ENCODE results near the gene CHRNA1. TPM values are rescaled to one million over a fixed set of nuclear protein-coding genes. Genes with fewer than 3 reads are reported as not detected.

The CHRNA1 gene
- not detected for polyA plus RNA-seq (2013, experiment 1 of 2)
- polyA plus RNA-seq (2013, experiment 2 of 2) = 0.19 TPM

- 90% methylated on average over 13 of the region's 13 CpGs for WGBS
- Histone ChIP-seq H3K27ac (ENCODE audit: low read depth, low read length) (no peak within 1 kb of the TSS), H3K9ac (ENCODE audit: low read depth, low read length) (no peak within 1 kb of the TSS), H3K9me3 (ENCODE audit: insufficient read depth, low read depth, low read length) (no peaks in the 10 kb centered on the region), H3K4me3 (ENCODE audit: low read length) (no peak within 1 kb of the TSS), H3K27me3 (ENCODE audit: insufficient read depth, low read length) (no peaks in the 10 kb centered on the region), H3K4me1 (ENCODE audit: insufficient read depth, low read length) (peaks cover 19% of the 10 kb centered on the region), H3K36me3 (ENCODE audit: insufficient read depth, low read length) (no peaks in the 10 kb centered on the region)
Measured at GRCh38 chr2:174764280-174765255, at the start of gene CHRNA1. Gene CHRNA1, minus strand, starts transcription at chr2:174764472. Its CDS starts 78 bp downstream, at chr2:174764394.

- no peak overlapping the region for H3K9ac ChIP-seq (ENCODE audit: low read depth, low read length)
- H3K27ac ChIP-seq (ENCODE audit: low read depth, low read length) = no peak overlapping the region
- peaks cover 44% of the 10 kb centered on the region for H3K36me3 ChIP-seq (ENCODE audit: insufficient read depth, low read length)
- H3K4me1 ChIP-seq (ENCODE audit: insufficient read depth, low read length) = 0 out of 2 replicates have a peak, but pooled peaks cover 3% of the 10 kb centered on the region
- no peaks in the 10 kb centered on the region for H3K27me3 ChIP-seq (ENCODE audit: insufficient read depth, low read length)
- H3K9me3 ChIP-seq (ENCODE audit: insufficient read depth, low read depth, low read length) = no peaks in the 10 kb centered on the region
- no peak overlapping the region for H3K4me3 ChIP-seq (ENCODE audit: low read length)
- WGBS = 95% methylated on average over 7 of the region's 7 CpGs
Measured at GRCh38 chr2:174812037-174812436, 47.8 kb upstream of the CHRNA1 start.

- Histone ChIP-seq H3K4me1 (ENCODE audit: insufficient read depth, low read length) (no peaks in the 10 kb centered on the region), H3K4me3 (ENCODE audit: low read length) (no peak overlapping the region), H3K36me3 (ENCODE audit: insufficient read depth, low read length) (peaks cover 74% of the 10 kb centered on the region), H3K27me3 (ENCODE audit: insufficient read depth, low read length) (no peaks in the 10 kb centered on the region), H3K9ac (ENCODE audit: low read depth, low read length) (no peak overlapping the region), H3K9me3 (ENCODE audit: insufficient read depth, low read depth, low read length) (no peaks in the 10 kb centered on the region), H3K27ac (ENCODE audit: low read depth, low read length) (no peak overlapping the region)
- WGBS = 92% methylated on average over 1 of the region's 1 CpG
Measured at GRCh38 chr2:174807931-174808330, 43.7 kb upstream of the CHRNA1 start.

- H3K36me3 ChIP-seq (ENCODE audit: insufficient read depth, low read length) = peaks cover 70% of the 10 kb centered on the region
- H3K4me3 ChIP-seq (ENCODE audit: low read length) = no peak overlapping the region
- no peaks in the 10 kb centered on the region; the same call in 1 of the 2 replicates for H3K4me1 ChIP-seq (ENCODE audit: insufficient read depth, low read length)
- 93% methylated on average over 1 of the region's 1 CpG for WGBS
- no peak overlapping the region for H3K27ac ChIP-seq (ENCODE audit: low read depth, low read length)
- no peaks in the 10 kb centered on the region for H3K9me3 ChIP-seq (ENCODE audit: insufficient read depth, low read depth, low read length)
- no peak overlapping the region for H3K9ac ChIP-seq (ENCODE audit: low read depth, low read length)
- H3K27me3 ChIP-seq (ENCODE audit: insufficient read depth, low read length) = no peaks in the 10 kb centered on the region
Measured at GRCh38 chr2:174805803-174806202, 41.5 kb upstream of the CHRNA1 start.

- no peaks in the 10 kb centered on the region for H3K27me3 ChIP-seq (ENCODE audit: insufficient read depth, low read length)
- no peak overlapping the region for H3K27ac ChIP-seq (ENCODE audit: low read depth, low read length)
- no peaks in the 10 kb centered on the region for H3K9me3 ChIP-seq (ENCODE audit: insufficient read depth, low read depth, low read length)
- no peaks in the 10 kb centered on the region; the same call in 1 of the 2 replicates for H3K4me1 ChIP-seq (ENCODE audit: insufficient read depth, low read length)
- WGBS = 96% methylated on average over 4 of the region's 4 CpGs
- H3K9ac ChIP-seq (ENCODE audit: low read depth, low read length) = no peak overlapping the region
- H3K36me3 ChIP-seq (ENCODE audit: insufficient read depth, low read length) = peaks cover 69% of the 10 kb centered on the region
- H3K4me3 ChIP-seq (ENCODE audit: low read length) = no peak overlapping the region
Measured at GRCh38 chr2:174802459-174802858, 38.2 kb upstream of the CHRNA1 start.

GRCh38 chr2:174800436-174801205 is 36.3 kb upstream of the CHRNA1 start:
- no peak overlapping the region for H3K9ac ChIP-seq (ENCODE audit: low read depth, low read length)
- peaks cover 55% of the 10 kb centered on the region for H3K36me3 ChIP-seq (ENCODE audit: insufficient read depth, low read length)
- no peaks in the 10 kb centered on the region for H3K27me3 ChIP-seq (ENCODE audit: insufficient read depth, low read length)
- no peak overlapping the region; the same call in 1 of the 2 replicates for H3K27ac ChIP-seq (ENCODE audit: low read depth, low read length)
- no peak overlapping the region for H3K4me3 ChIP-seq (ENCODE audit: low read length)
- 95% methylated on average over 7 of the region's 8 CpGs for WGBS
- no peaks in the 10 kb centered on the region for H3K9me3 ChIP-seq (ENCODE audit: insufficient read depth, low read depth, low read length)
- H3K4me1 ChIP-seq (ENCODE audit: insufficient read depth, low read length) = peaks cover 13% of the 10 kb centered on the region

GRCh38 chr2:174798801-174799200 is 34.5 kb upstream of the CHRNA1 start:
- H3K36me3 ChIP-seq (ENCODE audit: insufficient read depth, low read length) = peaks cover 37% of the 10 kb centered on the region
- H3K27ac ChIP-seq (ENCODE audit: low read depth, low read length) = no peak overlapping the region
- WGBS = 88% methylated on average over 1 of the region's 1 CpG
- H3K27me3 ChIP-seq (ENCODE audit: insufficient read depth, low read length) = no peaks in the 10 kb centered on the region
- H3K4me1 ChIP-seq (ENCODE audit: insufficient read depth, low read length) = peaks cover 23% of the 10 kb centered on the region
- H3K9me3 ChIP-seq (ENCODE audit: insufficient read depth, low read depth, low read length) = no peaks in the 10 kb centered on the region
- H3K9ac ChIP-seq (ENCODE audit: low read depth, low read length) = no peak overlapping the region
- no peak overlapping the region for H3K4me3 ChIP-seq (ENCODE audit: low read length)

GRCh38 chr2:174797781-174798276 is 33.6 kb upstream of the CHRNA1 start:
- Histone ChIP-seq H3K9ac (ENCODE audit: low read depth, low read length) (no peak overlapping the region), H3K36me3 (ENCODE audit: insufficient read depth, low read length) (peaks cover 37% of the 10 kb centered on the region)
- WGBS = 100% methylated on average over 1 of the region's 1 CpG

GRCh38 chr2:174796319-174796771 is 32.1 kb upstream of the CHRNA1 start:
- Histone ChIP-seq H3K27ac (ENCODE audit: low read depth, low read length) (peak overlapping the region; percentile 85), H3K4me1 (ENCODE audit: insufficient read depth, low read length) (peaks cover 39% of the 10 kb centered on the region), H3K4me3 (ENCODE audit: low read length) (no peak overlapping the region)

More at GRCh38 chr2:174797781-174798276, 33.6 kb upstream of the CHRNA1 start:
- Histone ChIP-seq H3K9me3 (ENCODE audit: insufficient read depth, low read depth, low read length) (no peaks in the 10 kb centered on the region), H3K4me1 (ENCODE audit: insufficient read depth, low read length) (peaks cover 25% of the 10 kb centered on the region), H3K4me3 (ENCODE audit: low read length) (no peak overlapping the region), H3K27ac (ENCODE audit: low read depth, low read length) (no peak overlapping the region), H3K27me3 (ENCODE audit: insufficient read depth, low read length) (no peaks in the 10 kb centered on the region)

GRCh38 chr2:174794851-174795374 is 30.6 kb upstream of the CHRNA1 start:
- no peak overlapping the region for H3K4me3 ChIP-seq (ENCODE audit: low read length)

More at GRCh38 chr2:174796319-174796771, 32.1 kb upstream of the CHRNA1 start:
- H3K9ac ChIP-seq (ENCODE audit: low read depth, low read length) = no peak overlapping the region
- H3K27me3 ChIP-seq (ENCODE audit: insufficient read depth, low read length) = no peaks in the 10 kb centered on the region
- H3K9me3 ChIP-seq (ENCODE audit: insufficient read depth, low read depth, low read length) = no peaks in the 10 kb centered on the region
- peaks cover 31% of the 10 kb centered on the region for H3K36me3 ChIP-seq (ENCODE audit: insufficient read depth, low read length)

More at GRCh38 chr2:174794851-174795374, 30.6 kb upstream of the CHRNA1 start:
- no peak overlapping the region for H3K9ac ChIP-seq (ENCODE audit: low read depth, low read length)
- 90% methylated on average over 3 of the region's 3 CpGs for WGBS
- H3K9me3 ChIP-seq (ENCODE audit: insufficient read depth, low read depth, low read length) = no peaks in the 10 kb centered on the region
- H3K27me3 ChIP-seq (ENCODE audit: insufficient read depth, low read length) = no peaks in the 10 kb centered on the region
- H3K36me3 ChIP-seq (ENCODE audit: insufficient read depth, low read length) = peaks cover 17% of the 10 kb centered on the region
- H3K4me1 ChIP-seq (ENCODE audit: insufficient read depth, low read length) = peaks cover 50% of the 10 kb centered on the region
- no peak overlapping the region for H3K27ac ChIP-seq (ENCODE audit: low read depth, low read length)

Measured in HUES64 (cell line).